Neutrophil (primary cell): ENCODE results near the gene RBP5.
"Not testable (repeated sequence)": the region's sequence is repeated elsewhere in the genome, so short reads cannot be mapped to it uniquely, and the experiment has no call there.

Experiments
- H3K27ac ChIP-seq: fragments of 200-600 bp; sonication (generic); 2 replicates; pipeline ENCODE4 v1.5.1; 2016; ENCODE audit warnings: mild to moderate bottlenecking, moderate library complexity
- H3K27me3 ChIP-seq: fragments of 200-600 bp; sonication (generic); 2 replicates; pipeline ENCODE4 v1.6.0; 2016; ENCODE audit warnings: mild to moderate bottlenecking
- H3K36me3 ChIP-seq: fragments of 200-600 bp; sonication (generic); 2 replicates; pipeline ENCODE4 v1.5.1; 2017
- H3K4me1 ChIP-seq, 2 experiments: fragments of 200-600 bp in 1 of 2; sonication (generic) in 1 of 2; 1 replicate in 1 of 2; 2 replicates in 1 of 2; pipeline versions ENCODE4 v1.5.1 to v1.6.1; 2013 to 2016; ENCODE audit warnings: low read depth in 1 of 2, low read length in 1 of 2, mild to moderate bottlenecking in 1 of 2, moderate library complexity in 1 of 2; ENCODE audit not compliant: control insufficient read depth in 1 of 2, insufficient read depth in 1 of 2
- H3K4me3 ChIP-seq, 2 experiments: fragments of 200-600 bp in 1 of 2; sonication (generic) in 1 of 2; 1 replicate in 1 of 2; 2 replicates in 1 of 2; pipeline ENCODE4 v1.5.1; 2013 to 2016; ENCODE audit warnings: low read depth in 1 of 2, low read length in 1 of 2, mild to moderate bottlenecking in 1 of 2, moderate library complexity in 1 of 2
- H3K9me3 ChIP-seq: fragments of 200-600 bp; sonication (generic); 2 replicates; pipeline ENCODE4 v1.5.1; 2016
- TF ChIP-seq, protein P1 (sequence below): fragments of 200-600 bp; sonication (generic); IDR thresholded peaks from 2 replicates; pipeline ENCODE4 v1.5.1; 2016; ENCODE audit warnings: antibody characterized with exemption

The RBP5 gene

GRCh38 chr12:7108796-7109571 is 19.7 kb downstream of the RBP5 start, which contains the start of gene C1RL:
Gene C1RL (minus strand): TSS chr12:7109214. CDS start chr12:7109180, 34 bp downstream.
- TF ChIP-seq, protein P1, sequence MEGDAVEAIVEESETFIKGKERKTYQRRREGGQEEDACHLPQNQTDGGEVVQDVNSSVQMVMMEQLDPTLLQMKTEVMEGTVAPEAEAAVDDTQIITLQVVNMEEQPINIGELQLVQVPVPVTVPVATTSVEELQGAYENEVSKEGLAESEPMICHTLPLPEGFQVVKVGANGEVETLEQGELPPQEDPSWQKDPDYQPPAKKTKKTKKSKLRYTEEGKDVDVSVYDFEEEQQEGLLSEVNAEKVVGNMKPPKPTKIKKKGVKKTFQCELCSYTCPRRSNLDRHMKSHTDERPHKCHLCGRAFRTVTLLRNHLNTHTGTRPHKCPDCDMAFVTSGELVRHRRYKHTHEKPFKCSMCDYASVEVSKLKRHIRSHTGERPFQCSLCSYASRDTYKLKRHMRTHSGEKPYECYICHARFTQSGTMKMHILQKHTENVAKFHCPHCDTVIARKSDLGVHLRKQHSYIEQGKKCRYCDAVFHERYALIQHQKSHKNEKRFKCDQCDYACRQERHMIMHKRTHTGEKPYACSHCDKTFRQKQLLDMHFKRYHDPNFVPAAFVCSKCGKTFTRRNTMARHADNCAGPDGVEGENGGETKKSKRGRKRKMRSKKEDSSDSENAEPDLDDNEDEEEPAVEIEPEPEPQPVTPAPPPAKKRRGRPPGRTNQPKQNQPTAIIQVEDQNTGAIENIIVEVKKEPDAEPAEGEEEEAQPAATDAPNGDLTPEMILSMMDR, result peak; percentile 99
- Histone ChIP-seq H3K9me3 (no peaks in the 10 kb centered on the region), H3K36me3 (peaks cover 11% of the 10 kb centered on the region), H3K27ac (peak within 1 kb of the TSS; percentile 97), H3K27me3 (no peaks in the 10 kb centered on the region), H3K4me1 (peaks cover 52 to 70% of the 10 kb centered on the region in 2 experiments), H3K4me3 (peak within 1 kb of the TSS; percentile 94 to 99)

DNA sequence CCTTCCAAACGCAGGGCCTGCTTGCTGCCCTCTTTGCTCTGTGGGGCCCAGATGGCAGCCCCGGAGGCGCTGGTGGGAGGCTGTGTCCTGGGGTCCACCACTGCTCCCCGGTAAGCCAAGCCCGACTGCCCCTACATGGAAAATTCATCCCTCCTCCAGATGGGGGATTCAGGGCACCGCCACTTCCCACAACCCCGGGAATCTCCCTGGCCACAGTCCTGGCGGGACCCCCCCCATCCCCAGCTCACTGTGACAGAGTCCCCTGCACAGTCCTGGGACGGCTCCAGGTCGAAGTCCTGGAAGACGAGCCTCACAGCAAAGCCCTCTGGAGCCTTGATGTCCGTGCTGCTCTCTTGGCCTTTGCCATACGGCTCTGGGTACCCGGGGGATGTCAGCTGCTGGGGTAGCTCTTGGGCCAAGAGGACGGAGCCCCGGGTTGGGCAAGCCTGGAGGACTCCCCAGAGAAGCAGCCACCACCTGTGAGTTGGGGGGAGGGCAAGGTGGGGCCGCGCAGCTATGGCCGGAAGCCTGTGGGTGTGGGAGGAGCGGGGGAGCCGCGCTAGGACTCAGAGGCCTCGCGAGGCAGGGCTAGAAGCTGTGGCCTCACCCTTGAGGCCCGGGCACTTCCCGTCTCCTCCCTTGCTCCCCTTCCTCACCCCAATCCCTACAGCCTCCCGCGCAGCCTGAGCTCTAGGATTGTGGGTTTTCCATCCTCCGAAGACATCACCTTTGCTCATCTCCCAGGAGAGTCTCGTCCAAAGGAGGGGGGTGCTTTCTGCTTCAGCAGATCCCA is 20.5 kb downstream of the RBP5 start:
- Histone ChIP-seq H3K36me3 (peaks cover 18% of the 10 kb centered on the region), H3K27me3 (no peaks in the 10 kb centered on the region), H3K9me3 (no peaks in the 10 kb centered on the region), H3K4me3 (peak overlapping the region; percentile 94 to 99), H3K27ac (peak overlapping the region; percentile 97), H3K4me1 (peaks cover 56 to 74% of the 10 kb centered on the region in 2 experiments)
- TF ChIP-seq, protein P1, result no peak

DNA sequence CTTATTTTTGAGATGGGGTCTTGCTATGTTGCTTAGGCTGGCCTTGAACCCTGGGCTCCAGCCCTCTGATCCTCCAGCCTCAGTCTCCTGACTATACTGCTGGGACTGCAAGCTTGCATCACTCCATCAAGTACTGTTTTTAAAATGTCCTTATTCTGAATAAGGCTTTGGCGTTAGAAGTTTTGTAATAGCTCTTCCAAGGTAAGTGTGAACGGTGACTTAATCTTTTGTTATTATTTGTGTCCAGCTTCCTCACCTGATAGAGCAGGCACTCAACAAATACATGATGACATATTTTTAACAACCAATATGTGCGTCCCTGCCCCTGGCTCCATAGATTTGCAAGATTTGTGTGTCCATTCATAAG is 21.1 kb downstream of the RBP5 start:
- Histone ChIP-seq H3K27me3 (no peaks in the 10 kb centered on the region), H3K27ac (peak overlapping the region; percentile 97), H3K4me1 (peaks cover 55 to 74% of the 10 kb centered on the region in 2 experiments), H3K9me3 (no peaks in the 10 kb centered on the region), H3K36me3 (peaks cover 23% of the 10 kb centered on the region), H3K4me3 (peak overlapping the region; percentile 94 to 99)
- TF ChIP-seq, protein P1, result no peak

- H3K27me3 ChIP-seq, H3K9me3 ChIP-seq: not testable (repeated sequence)
- Histone ChIP-seq H3K36me3 (peaks cover 27% of the 10 kb centered on the region), H3K27ac (peak overlapping the region; percentile 97), H3K4me1 (peaks cover 53 to 76% of the 10 kb centered on the region in 2 experiments), H3K4me3 (peak overlapping the region; percentile 94 to 99)
Observed at GRCh38 chr12:7107181-7107580, 21.5 kb downstream of the RBP5 start.

DNA sequence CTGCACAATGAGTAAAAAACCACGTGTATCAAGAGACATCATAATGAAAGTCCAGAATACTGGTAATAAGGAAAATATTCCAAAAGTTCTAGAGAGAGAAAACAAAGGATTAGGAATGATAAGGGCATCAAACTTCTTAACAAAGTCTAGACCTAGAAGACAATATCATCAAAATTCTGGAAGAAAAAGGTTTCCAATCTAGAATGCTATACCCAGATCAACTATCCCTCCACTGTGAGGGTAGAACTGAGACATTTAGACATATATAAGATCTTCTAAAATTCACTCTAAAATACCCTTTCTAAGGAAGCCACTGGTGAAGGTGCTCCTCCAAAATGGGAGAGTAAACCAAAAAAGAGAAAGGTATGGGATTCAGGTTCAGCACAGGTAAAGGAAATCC is 22.6 kb downstream of the RBP5 start:
- Histone ChIP-seq H3K27ac (peak overlapping the region; percentile 97), H3K4me1 (peaks cover 53 to 76% of the 10 kb centered on the region in 2 experiments), H3K4me3 (peak overlapping the region; percentile 94 to 99), H3K36me3 (peaks cover 38% of the 10 kb centered on the region), H3K27me3 (no peaks in the 10 kb centered on the region), H3K9me3 (no peaks in the 10 kb centered on the region)
- TF ChIP-seq, protein P1, result no peak
